ENCODE measurements around the gene USHBP1.

DNA sequence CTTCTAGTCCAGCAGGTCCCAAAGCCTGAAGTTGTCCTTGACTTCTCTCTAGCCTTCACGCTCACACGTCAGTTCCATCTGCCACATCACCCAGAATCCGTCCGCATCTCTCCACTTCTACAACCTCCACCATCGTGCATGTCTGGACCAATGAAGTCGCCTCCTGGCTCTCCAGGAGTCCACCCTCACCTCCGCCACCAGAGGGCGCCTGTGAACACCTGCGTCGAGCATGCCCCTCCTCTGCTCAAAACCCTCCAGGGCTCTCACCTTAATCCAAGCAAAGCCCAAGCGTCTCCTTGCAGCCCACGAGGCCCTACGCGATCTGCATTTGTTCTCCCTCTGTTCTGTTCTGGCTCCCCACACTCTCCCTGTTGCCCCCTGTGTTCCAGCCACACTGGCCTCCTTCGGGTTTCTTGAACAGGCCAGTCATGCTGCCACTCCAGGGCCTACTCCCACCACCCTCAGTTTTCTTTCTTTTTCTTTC, 3.7 kb downstream of the USHBP1 start:
- TF ChIP-seq, protein P1, sequence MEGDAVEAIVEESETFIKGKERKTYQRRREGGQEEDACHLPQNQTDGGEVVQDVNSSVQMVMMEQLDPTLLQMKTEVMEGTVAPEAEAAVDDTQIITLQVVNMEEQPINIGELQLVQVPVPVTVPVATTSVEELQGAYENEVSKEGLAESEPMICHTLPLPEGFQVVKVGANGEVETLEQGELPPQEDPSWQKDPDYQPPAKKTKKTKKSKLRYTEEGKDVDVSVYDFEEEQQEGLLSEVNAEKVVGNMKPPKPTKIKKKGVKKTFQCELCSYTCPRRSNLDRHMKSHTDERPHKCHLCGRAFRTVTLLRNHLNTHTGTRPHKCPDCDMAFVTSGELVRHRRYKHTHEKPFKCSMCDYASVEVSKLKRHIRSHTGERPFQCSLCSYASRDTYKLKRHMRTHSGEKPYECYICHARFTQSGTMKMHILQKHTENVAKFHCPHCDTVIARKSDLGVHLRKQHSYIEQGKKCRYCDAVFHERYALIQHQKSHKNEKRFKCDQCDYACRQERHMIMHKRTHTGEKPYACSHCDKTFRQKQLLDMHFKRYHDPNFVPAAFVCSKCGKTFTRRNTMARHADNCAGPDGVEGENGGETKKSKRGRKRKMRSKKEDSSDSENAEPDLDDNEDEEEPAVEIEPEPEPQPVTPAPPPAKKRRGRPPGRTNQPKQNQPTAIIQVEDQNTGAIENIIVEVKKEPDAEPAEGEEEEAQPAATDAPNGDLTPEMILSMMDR (IDR thresholded peaks at IDR 0.05) = peak in 1 of 3 donors; percentile 86
- no peak for TF ChIP-seq POLR2A (IDR thresholded peaks at IDR 0.05)

Measured in lower leg skin (tissue), 3 donors.